GM19463 (cell line): Measurements from ENCODE around the gene PPARG.
A peak's percentile ranks its signal among the peaks of the same experiment; 100 is the strongest.
"Not testable (repeated sequence)": the region's sequence is repeated elsewhere in the genome, so short reads cannot be mapped to it uniquely, and the experiment has no call there.

Experiments used
- ATAC-seq: cut with Tn5 transposase; IDR thresholded peaks from one replicate; pipeline ENCODE4 v1.9.1; 2021; ENCODE audit warnings: mild to moderate bottlenecking, moderate library complexity; ENCODE audit not compliant: unreplicated experiment

PPARG gene

GRCh38 chr3:12278566-12278965, 10.3 kb upstream of the PPARG start:
- ATAC-seq, result no peak

GRCh38 chr3:12279591-12280326, 9.1 kb upstream of the PPARG start:
- ATAC-seq, result no peak

GRCh38 chr3:12280357-12280806, 8.5 kb upstream of the PPARG start:
- ATAC-seq, result no peak

- no peak for ATAC-seq
Measured at GRCh38 chr3:12284591-12284990, 4.3 kb upstream of the PPARG start.

GRCh38 chr3:12285003-12285555, 3.8 kb upstream of the PPARG start:
- ATAC-seq, result no peak

- ATAC-seq, result not testable (repeated sequence)
Measured at GRCh38 chr3:12285779-12286178, 3.1 kb upstream of the PPARG start.

- ATAC-seq, result no peak
Measured at GRCh38 chr3:12286504-12286903, 2.4 kb upstream of the PPARG start.

- ATAC-seq, result peak; percentile 37
Measured at GRCh38 chr3:12286927-12287726, 1.7 kb upstream of the PPARG start.

GRCh38 chr3:12287727-12288181, 1.1 kb upstream of the PPARG start:
- ATAC-seq, result peak; percentile 45

- no peak for ATAC-seq
Measured at GRCh38 chr3:12289524-12289923, 654 bp downstream of the PPARG start.

GRCh38 chr3:12292770-12293169, 3.9 kb downstream of the PPARG start:
- ATAC-seq, result no peak

GRCh38 chr3:12294885-12295580, 6.2 kb downstream of the PPARG start:
- no peak for ATAC-seq

- no peak for ATAC-seq
Measured at GRCh38 chr3:12296511-12296910, 7.6 kb downstream of the PPARG start.

- no peak for ATAC-seq
Measured at GRCh38 chr3:12299026-12299425, 10.2 kb downstream of the PPARG start.

GRCh38 chr3:12300137-12300536, 11.3 kb downstream of the PPARG start:
- ATAC-seq, result no peak

- no peak for ATAC-seq
Measured at GRCh38 chr3:12301031-12301430, 12.2 kb downstream of the PPARG start.

GRCh38 chr3:12301513-12301912, 12.6 kb downstream of the PPARG start:
- no peak for ATAC-seq

GRCh38 chr3:12302564-12302963, 13.7 kb downstream of the PPARG start:
- no peak for ATAC-seq

GRCh38 chr3:12303534-12303933, 14.7 kb downstream of the PPARG start:
- no peak for ATAC-seq

- no peak for ATAC-seq
Measured at GRCh38 chr3:12303993-12304392, 15.1 kb downstream of the PPARG start.

GRCh38 chr3:12307136-12307535, 18.3 kb downstream of the PPARG start:
- no peak for ATAC-seq
